Astrocyte (in vitro differentiated cells and primary cell): Measurements from ENCODE around the gene SUPT3H.

Source experiments
- EZH2 ChIP-seq: IDR thresholded peaks from 2 replicates; pipeline ENCODE4 v1.6.1; 2012; ENCODE audit warnings: mild to moderate bottlenecking, low read length, inconsistent platforms; ENCODE audit not compliant: insufficient read depth
- TF ChIP-seq, protein P1 (sequence below): IDR thresholded peaks from 2 replicates; pipeline ENCODE4 v1.5.1; 2011; ENCODE audit warnings: low read depth, mild to moderate bottlenecking, inconsistent platforms, low read length, moderate library complexity; ENCODE audit not compliant: insufficient read depth

DNA sequence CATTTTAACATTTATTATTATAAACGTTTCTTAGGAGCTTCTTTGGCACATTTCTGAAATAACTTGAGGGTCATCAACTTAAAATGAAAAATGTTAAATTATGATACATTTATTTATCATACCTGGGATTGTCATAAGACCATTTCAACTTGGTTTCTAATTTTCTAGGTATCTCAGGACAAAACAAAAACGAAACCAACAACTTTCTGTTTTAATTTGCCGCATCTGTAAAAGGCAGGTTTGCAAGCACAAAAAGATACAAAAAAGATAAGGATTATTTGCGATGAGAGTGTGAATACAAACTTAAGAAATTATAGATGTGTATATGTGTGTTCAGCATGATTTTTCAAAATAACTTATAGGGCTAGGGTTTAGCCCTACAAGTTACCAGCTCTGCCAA, 444.6 kb downstream of the SUPT3H start:
- TF ChIP-seq, protein P1, sequence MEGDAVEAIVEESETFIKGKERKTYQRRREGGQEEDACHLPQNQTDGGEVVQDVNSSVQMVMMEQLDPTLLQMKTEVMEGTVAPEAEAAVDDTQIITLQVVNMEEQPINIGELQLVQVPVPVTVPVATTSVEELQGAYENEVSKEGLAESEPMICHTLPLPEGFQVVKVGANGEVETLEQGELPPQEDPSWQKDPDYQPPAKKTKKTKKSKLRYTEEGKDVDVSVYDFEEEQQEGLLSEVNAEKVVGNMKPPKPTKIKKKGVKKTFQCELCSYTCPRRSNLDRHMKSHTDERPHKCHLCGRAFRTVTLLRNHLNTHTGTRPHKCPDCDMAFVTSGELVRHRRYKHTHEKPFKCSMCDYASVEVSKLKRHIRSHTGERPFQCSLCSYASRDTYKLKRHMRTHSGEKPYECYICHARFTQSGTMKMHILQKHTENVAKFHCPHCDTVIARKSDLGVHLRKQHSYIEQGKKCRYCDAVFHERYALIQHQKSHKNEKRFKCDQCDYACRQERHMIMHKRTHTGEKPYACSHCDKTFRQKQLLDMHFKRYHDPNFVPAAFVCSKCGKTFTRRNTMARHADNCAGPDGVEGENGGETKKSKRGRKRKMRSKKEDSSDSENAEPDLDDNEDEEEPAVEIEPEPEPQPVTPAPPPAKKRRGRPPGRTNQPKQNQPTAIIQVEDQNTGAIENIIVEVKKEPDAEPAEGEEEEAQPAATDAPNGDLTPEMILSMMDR, result no peak
- no peak for TF ChIP-seq EZH2
